Thoracic aorta (tissue), 2 donors: ENCODE data around the gene LPIN2. TPM values are rescaled to one million over a fixed set of nuclear protein-coding genes. Genes with fewer than 3 reads are reported as not detected.
A peak's percentile ranks its signal among the peaks of the same experiment; 100 is the strongest.

Experiments used
- ATAC-seq: fragments of 150-250 bp; one replicate; pipeline ENCODE4 v1.8.0; 2017; ENCODE audit warnings: low read depth; ENCODE audit not compliant: insufficient number of reproducible peaks, low FRiP score
- DNase-seq: peaks from one replicate; pipeline ENCODE4 v3.0.0-alpha.2; 2020; ENCODE audit warnings: low spot score
- H3K27ac ChIP-seq, 2 donors: fragments of 200-600 bp; sonication (generic); 1 replicate in 1 of 2; 2 replicates in 1 of 2; pipeline ENCODE4 v1.5.1; 2016; ENCODE audit warnings: mild to moderate bottlenecking in 2 of 2, moderate library complexity in 2 of 2
- H3K27me3 ChIP-seq: fragments of 200-600 bp; sonication (generic); replicated peaks from 2 replicates; pipeline ENCODE4 v1.6.0; 2016; ENCODE audit warnings: mild to moderate bottlenecking; ENCODE audit not compliant: insufficient read depth
- H3K36me3 ChIP-seq: fragments of 200-600 bp; sonication (generic); one replicate; pipeline ENCODE4 v1.5.1; 2016
- H3K4me1 ChIP-seq, 2 donors: fragments of 200-600 bp; sonication (generic); 1 replicate in 1 of 2; 2 replicates in 1 of 2; pipeline versions ENCODE4 v1.5.1 to v1.6.0; 2016; ENCODE audit warnings: low read depth in 2 of 2, mild to moderate bottlenecking in 1 of 2; ENCODE audit not compliant: control insufficient read depth in 1 of 2
- H3K4me3 ChIP-seq: fragments of 200-600 bp; sonication (generic); 2 replicates; pipeline ENCODE4 v1.5.1; 2016; ENCODE audit warnings: mild to moderate bottlenecking
- H3K9me3 ChIP-seq: fragments of 200-600 bp; sonication (generic); 2 replicates; pipeline ENCODE4 v1.5.1; 2016
- total RNA-seq, 2 donors: library from RNA; depleted of rRNA; stranded (reverse); fragments of >200 nt; gene quantifications; one replicate each; pipeline versions ENCODE4 v1.1.0 to v1.2.3, GENCODE V29; 2016
- TF ChIP-seq, protein P1 (sequence below): fragments of 200-600 bp; sonication (generic); IDR thresholded peaks from one replicate; pipeline ENCODE4 v1.5.1; 2019; ENCODE audit warnings: antibody characterized with exemption

Gene LPIN2
- total RNA-seq, 2 donors from 2014 or later: 30.6 to 42.3 TPM

DNA sequence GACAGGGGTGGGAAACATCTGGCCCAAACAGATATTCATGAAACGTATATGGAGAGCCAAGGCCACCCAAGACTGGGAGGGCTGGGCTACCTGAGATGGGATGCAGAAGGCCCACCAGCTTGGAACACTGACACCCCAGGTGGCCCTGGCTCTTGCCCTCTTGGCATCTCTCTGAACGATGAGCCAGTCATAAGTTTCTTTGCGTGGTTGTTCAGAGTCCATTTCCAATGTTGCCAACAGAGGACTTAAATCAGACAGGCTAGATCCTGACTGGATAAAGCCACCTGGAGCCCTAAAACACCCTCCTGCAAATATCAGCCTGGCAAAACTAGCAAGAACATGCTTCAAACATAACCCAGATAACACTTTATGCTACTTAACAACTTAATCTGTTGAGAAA lies 42.6 kb downstream of the LPIN2 start:
- Histone ChIP-seq H3K4me1 (peaks cover 24 to 60% of the 10 kb centered on the region in 2 donors), H3K9me3 (no peaks in the 10 kb centered on the region), H3K27ac (peak overlapping the region in 1 of 2 donors; percentile 15), H3K27me3 (no peaks in the 10 kb centered on the region), H3K36me3 (no peaks in the 10 kb centered on the region), H3K4me3 (no peak overlapping the region)
- no peak for ATAC-seq
- TF ChIP-seq, protein P1, sequence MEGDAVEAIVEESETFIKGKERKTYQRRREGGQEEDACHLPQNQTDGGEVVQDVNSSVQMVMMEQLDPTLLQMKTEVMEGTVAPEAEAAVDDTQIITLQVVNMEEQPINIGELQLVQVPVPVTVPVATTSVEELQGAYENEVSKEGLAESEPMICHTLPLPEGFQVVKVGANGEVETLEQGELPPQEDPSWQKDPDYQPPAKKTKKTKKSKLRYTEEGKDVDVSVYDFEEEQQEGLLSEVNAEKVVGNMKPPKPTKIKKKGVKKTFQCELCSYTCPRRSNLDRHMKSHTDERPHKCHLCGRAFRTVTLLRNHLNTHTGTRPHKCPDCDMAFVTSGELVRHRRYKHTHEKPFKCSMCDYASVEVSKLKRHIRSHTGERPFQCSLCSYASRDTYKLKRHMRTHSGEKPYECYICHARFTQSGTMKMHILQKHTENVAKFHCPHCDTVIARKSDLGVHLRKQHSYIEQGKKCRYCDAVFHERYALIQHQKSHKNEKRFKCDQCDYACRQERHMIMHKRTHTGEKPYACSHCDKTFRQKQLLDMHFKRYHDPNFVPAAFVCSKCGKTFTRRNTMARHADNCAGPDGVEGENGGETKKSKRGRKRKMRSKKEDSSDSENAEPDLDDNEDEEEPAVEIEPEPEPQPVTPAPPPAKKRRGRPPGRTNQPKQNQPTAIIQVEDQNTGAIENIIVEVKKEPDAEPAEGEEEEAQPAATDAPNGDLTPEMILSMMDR: no peak
- no peak for DNase-seq

DNA sequence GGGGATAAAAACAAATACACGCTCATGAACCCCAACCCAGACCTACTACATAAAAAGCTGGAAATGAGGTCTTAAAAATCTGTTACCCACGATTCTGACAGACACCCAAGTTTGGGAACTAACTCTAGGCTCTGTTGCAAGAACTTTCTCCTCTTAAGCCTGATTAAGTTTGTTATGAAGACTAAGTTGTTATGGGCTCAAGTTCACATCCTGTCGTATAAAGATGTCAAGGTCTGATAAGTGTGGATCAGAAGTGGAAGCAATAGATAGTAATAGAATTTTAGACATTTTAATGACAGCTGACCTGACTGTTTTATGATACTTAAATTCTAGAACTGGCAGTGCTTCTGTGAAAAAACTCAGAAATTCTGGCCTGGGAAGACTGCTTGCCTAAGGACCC lies 43.2 kb downstream of the LPIN2 start:
- no peaks in the 10 kb centered on the region for H3K27me3 ChIP-seq
- no peak overlapping the region for H3K27ac ChIP-seq
- no peak for ATAC-seq
- H3K4me3 ChIP-seq: no peak overlapping the region
- peaks cover 24 to 60% of the 10 kb centered on the region in 2 donors for H3K4me1 ChIP-seq
- TF ChIP-seq, protein P1: no peak
- no peak for DNase-seq
- no peaks in the 10 kb centered on the region for H3K9me3 ChIP-seq
- no peaks in the 10 kb centered on the region for H3K36me3 ChIP-seq

DNA sequence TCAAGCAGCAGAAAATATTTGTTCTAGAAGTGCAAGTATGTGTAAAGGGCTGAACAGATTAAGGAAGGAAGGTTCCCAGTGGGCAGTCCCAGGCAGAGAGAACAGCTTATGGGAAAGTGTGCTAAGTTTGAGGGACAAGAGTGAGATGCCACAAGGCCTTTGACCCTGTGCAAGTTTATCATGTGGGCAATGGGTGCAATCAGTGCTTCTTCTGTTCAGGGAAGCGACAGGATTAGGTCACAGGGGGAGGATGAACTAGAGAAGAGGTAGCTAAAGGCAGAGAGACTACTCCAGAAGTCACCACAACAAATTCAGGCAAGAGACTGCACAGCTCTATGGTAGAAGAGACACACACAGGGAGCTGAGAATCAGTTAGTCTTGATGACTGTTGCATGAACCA lies 44.3 kb downstream of the LPIN2 start:
- Histone ChIP-seq H3K4me1 (peaks cover 24 to 59% of the 10 kb centered on the region in 2 donors), H3K4me3 (no peak overlapping the region), H3K36me3 (no peaks in the 10 kb centered on the region), H3K27ac (no peak overlapping the region), H3K9me3 (no peaks in the 10 kb centered on the region), H3K27me3 (no peaks in the 10 kb centered on the region)
- DNase-seq: no peak
- TF ChIP-seq, protein P1: no peak
- ATAC-seq: no peak

DNA sequence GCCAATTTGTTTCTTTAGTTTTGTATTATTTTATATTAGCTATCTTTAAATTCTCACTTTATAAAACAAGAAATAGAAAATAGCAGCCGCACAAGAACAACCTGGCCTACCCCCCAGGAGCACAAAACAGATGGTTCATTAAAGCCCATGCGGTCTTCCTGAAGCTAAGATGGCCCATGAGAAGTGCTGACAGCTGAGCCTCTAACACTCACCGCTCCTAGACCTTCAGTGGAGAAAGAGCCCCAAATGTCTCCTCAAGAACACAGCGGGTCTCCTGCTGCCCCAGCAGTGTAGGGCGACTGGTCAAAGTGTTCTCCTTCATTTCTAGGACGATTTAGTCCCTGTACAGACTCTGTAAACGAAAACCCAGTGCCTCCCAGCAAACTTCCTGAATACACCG lies 45.1 kb downstream of the LPIN2 start:
- TF ChIP-seq, protein P1: no peak
- peaks cover 20 to 58% of the 10 kb centered on the region in 2 donors for H3K4me1 ChIP-seq
- H3K27me3 ChIP-seq: no peaks in the 10 kb centered on the region
- no peaks in the 10 kb centered on the region for H3K36me3 ChIP-seq
- H3K9me3 ChIP-seq: no peaks in the 10 kb centered on the region
- H3K27ac ChIP-seq: no peak overlapping the region
- DNase-seq (no peak), ATAC-seq (no peak)
- no peak overlapping the region for H3K4me3 ChIP-seq

DNA sequence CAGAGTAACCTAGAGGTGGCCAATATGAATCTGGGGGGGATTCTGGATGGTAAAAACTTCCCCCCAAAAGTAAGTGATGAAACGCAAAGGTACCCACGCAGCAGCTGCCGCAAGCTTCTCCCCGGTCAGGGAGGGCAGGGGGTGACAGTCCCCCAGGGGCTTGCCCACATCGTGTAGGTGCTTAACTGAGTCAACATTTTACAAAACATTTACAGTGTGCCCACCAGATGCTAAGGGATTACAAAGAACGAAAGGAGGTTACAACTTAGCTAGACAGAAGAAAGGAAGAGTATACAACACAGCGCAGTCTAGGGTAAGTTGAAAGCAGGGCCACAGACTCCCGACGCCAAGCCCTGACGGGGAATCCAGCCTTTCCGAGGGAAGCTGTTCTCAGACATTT lies 45.6 kb downstream of the LPIN2 start:
- no peak for DNase-seq
- H3K27ac ChIP-seq: no peak overlapping the region
- TF ChIP-seq, protein P1: no peak
- H3K27me3 ChIP-seq: no peaks in the 10 kb centered on the region
- peaks cover 16 to 58% of the 10 kb centered on the region in 2 donors for H3K4me1 ChIP-seq
- H3K4me3 ChIP-seq: no peak overlapping the region
- H3K9me3 ChIP-seq: no peaks in the 10 kb centered on the region
- no peak for ATAC-seq
- no peaks in the 10 kb centered on the region for H3K36me3 ChIP-seq
